Fibroblast of skin of scalp (primary cell): Measurements from ENCODE around the gene PRKCD.

ENCODE experiments used
- DNase-seq: peaks from one replicate; pipeline ENCODE4 v3.0.0-alpha.2; 2013

The PRKCD gene

DNA sequence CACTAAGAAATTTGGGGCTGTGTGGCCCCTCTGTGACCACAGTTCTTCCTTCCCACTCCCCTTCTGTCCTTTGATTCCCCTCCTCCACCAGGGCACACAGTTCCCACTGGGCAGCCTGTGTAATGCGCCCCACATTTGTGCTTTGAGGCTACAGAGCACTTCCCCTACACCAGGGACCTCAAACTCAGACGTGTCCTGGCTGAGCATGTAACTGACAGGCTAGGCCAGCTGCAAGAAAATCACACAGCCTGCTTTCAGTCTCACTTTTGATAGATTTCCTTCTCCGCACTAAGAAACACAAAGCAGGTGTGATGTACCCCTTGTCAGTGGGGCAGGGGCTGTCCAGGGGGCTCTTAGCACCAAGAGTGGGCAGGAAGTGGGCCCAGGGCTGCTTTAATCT is 29.6 kb downstream of the PRKCD start:
- DNase-seq: no peak

DNA sequence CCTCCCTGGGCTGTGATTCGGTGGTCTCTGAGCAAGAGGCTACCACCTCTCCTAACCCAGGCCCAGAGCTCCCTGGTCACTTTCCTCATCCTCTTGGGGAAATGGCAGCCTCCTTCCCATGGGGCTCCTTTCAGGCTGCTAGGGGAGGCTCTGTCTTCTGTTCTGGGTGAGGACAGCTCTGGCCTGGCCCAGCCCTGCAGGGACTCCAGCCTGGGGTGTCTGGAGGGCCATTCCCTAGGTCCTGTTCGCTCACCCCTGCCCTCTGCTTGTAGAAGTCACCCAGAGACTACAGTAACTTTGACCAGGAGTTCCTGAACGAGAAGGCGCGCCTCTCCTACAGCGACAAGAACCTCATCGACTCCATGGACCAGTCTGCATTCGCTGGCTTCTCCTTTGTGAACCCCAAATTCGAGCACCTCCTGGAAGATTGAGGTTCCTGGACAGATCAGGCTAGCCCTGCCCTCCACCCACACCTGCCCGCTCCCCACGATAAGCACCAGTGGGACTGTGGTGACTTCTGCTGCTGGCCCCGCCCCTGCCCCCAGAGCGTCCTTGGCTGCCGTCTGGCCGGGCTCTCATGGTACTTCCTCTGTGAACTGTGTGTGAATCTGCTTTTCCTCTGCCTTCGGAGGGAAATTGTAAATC is 30.9 kb downstream of the PRKCD start:
- no peak for DNase-seq

- DNase-seq: no peak
Observed at GRCh38 chr3:53192608-53193007, 31.6 kb downstream of the PRKCD start.

DNA sequence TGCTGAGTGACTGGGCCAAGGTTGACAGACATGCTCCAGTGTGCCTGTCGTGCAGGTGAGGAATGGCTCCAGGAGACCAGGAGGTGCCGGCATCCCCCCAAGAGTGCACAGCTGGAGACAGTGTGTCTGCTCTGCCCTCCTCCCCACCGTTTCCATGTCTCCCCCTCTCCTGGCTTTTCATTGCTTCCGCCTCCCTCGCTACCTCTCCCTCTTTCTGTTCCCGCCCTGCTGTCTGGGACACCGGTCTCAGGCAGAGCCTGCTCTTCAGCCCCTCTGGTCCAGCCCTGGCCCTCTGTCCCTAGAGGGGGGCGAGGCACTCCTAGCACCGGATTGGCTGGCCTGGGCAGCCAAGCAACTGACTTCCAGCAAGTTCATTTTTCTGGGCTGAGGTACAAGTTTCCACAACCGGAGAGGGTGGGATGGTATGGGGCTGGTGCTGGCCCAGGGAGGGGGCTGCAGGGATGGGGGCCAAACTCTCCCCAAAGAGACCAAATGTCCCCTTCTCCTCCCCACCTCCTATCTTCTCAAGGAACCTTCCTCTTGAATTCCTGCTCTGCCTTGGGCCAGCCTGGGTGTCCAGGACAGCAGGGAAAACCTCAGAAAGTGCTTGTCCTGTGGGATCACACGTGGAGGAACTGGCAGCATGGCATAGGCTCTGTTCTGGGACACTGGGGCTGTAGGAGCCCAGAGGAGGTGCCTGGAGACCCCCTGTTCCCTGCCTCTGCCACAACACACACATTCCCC is 32.6 kb downstream of the PRKCD start:
- DNase-seq: no peak

DNA sequence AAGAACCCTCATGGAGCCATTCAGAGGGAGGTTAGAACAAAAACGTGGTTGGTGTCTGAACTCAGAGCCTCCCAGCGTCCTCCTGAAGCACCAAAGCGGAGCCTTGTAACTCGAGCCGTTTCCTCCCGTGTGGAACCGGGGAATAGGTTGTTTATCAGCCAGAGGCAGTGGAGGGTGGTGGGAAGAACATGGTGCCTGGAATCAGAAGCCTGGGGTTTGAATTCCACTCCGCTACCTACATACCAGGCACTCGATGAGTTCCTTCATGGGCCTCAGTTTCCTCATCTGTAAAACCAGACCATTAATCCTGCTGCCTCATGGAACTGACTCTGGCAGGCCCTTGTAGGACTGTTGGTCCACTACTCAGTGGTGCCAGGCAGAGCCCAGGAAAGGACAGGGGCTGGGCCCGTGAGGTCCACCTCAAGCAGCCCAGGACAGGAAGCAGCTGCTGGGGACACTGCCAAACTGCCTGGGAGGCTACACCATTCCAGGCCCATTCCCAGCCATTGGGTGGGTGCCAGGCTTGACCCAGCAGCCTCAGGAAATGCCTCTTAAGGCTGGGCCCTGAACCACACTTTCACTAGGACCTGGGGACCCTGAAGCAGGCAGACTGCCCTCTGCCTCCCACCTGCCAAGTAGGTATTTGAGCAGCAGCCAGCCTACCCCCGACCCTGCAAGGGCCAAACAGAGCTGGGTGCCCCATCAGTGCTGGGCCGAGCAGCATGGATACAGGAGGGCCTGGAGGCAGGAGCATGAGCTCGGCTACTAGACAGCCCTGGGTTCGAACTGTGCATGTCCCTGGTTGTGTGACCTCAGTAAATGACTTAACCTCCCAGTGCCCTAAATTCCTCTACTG is 33.4 kb downstream of the PRKCD start:
- DNase-seq: peak; percentile 24

DNA sequence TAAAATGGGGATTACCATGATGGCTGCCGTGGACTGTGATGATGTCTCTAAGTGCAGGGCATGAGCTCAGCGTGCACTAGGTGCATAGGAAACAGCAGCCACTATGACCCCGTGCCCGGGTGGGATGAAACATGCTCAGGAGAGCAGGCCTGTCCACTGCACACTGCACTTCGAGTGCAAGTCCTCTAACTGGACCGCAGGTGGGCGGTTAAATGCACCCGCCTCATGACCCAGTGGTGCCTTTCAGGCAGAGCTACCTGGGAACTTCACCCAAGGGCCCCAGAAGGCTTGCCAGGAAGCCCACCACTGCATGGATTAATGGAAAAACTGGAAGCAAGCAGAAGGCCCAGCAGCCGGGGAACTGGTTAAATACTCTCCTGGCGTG is 34.0 kb downstream of the PRKCD start:
- DNase-seq: no peak

DNA sequence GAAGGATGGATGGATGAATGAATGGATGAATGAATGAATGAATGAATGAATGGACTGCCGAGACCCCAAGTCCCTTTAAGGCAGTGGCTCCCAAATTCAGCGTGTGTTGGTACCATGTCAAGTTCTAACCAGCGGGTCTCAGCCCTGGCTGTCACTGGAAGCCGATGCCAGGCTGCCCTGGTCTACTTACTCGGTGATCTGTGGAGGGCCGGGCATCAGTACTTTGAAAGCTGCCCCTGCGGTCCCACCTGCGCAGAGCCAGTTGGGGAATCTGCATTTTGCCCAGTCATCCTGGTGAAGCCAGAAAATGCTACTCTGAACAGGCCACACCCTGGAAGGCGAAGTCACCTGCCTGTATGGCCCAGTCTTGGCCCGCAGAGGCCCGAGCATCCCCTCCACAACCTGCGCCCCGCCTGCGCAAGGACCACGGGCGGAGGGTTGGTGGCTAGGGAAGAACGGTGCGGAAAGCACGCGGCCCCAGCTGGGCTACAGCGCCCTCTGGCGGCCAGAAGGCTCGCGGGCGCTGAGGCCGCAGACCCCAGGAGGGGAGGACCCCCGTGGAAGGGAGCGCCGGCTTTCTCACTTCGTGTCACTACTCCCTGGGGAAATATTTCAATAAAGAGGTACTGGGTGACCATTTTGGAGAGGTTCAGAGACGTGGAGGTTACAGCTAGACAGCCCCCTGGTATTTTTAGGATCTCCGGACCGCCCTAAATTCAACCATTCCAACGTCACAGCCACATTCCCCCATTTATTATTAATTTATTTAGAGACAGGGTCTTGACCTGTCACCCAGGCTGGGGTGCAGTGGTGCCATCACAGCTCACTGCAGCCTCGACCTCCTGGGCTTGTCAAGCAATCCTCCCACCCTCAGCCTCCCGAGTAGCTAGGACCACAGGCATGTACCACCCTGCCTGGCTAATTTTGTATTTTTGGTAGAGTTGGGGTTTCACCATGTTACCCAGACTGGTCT is 34.9 kb downstream of the PRKCD start:
- DNase-seq: peak; percentile 44

- DNase-seq: peak; percentile 84
Observed at GRCh38 chr3:53196575-53197407, 35.8 kb downstream of the PRKCD start.

- DNase-seq: no peak
Observed at GRCh38 chr3:53198256-53198977, 37.4 kb downstream of the PRKCD start.

- DNase-seq: no peak
Observed at GRCh38 chr3:53198996-53199395, 38.0 kb downstream of the PRKCD start.

DNA sequence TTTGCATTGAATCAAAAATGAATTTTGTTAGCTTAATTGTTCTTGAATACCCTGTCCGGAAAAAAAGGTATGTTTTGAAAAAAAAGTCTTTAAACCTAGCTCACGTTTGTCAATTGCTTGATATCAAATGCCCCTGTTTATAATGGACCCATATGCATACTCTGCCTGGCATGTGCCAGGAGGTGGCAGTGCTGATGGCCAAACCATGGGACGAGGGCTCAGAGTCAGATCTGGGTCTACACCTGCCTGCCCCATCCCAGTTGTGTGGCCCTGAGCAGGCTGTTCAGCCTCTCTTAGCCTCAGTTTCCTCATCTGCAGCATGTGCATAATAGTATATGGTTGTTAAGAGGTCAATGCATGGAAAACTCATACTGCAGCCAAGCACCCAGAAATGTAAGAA is 38.8 kb downstream of the PRKCD start:
- no peak for DNase-seq

- no peak for DNase-seq
Observed at GRCh38 chr3:53200501-53201498, 39.8 kb downstream of the PRKCD start.

GRCh38 chr3:53202331-53203015 is 41.5 kb downstream of the PRKCD start:
- no peak for DNase-seq

GRCh38 chr3:53211706-53212702 is 51.0 kb downstream of the PRKCD start:
- no peak for DNase-seq

GRCh38 chr3:53213276-53213675 is 52.3 kb downstream of the PRKCD start:
- no peak for DNase-seq

- DNase-seq: peak; percentile 36
Observed at GRCh38 chr3:53215816-53216215, 54.8 kb downstream of the PRKCD start.

- DNase-seq: no peak
Observed at GRCh38 chr3:53216723-53217122, 55.7 kb downstream of the PRKCD start.
